ENCODE results near the gene ZNF414. TPM values are rescaled to one million over a fixed set of nuclear protein-coding genes. Genes with fewer than 3 reads are reported as not detected.

Gene ZNF414
- total RNA-seq, 1 donor from 2014 or later: 189 TPM

DNA sequence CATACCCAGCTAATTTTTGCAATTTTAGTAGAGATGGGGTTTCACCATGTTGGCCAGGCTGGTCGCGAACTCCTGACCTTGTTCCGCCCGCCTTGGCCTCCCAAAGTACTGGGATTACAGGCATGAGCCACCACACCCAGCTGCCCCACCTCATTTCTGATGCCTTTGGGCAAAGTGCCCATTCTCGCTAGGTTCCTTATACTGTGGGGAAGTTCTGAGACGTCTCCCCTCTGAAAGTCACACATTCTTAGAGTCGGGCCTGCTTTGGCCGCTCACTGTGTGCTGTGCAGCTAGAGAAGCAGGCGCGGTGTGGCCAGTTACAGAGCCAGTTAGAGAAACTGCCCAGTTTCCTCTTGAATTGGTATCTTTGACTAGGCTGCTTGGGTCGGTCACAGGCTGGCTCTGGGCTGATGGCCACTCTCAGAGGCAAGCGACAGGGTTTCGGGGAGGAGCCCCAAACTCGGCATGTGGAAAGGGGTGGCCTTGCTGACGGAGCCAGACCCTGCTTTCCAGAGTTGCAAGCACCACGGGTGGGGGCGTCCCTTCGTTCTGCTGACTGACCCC is 29.6 kb downstream of the ZNF414 start:
- H3K4me1 ChIP-seq: no peaks in the 10 kb centered on the region
- no peak overlapping the region for H3K27ac ChIP-seq

DNA sequence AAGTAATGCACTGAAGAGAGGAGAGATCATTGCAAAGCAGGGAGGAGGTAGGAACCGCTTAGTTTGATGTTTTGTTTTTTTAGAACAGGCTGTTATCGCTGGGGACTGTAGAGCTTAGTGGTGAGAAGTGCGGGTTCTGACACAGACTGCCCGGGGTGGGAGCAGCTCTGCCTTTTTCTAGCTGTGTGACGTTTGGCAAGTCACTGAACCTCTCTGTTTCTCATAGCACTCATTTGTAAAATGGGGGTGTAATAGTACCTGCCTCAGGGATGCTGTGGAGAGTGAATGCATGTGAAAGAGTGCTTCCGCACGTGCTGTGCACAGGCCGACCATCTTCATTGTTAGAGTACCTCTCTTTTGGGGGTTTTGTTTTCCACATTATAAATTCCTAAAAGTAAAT is 30.8 kb downstream of the ZNF414 start:
- Histone ChIP-seq H3K36me3 (peaks cover 68 to 75% of the 10 kb centered on the region in 2 donors), H3K27me3 (no peaks in the 10 kb centered on the region), H3K27ac (no peak overlapping the region), H3K4me3 (no peak overlapping the region), H3K4me1 (no peaks in the 10 kb centered on the region), H3K9me3 (no peaks in the 10 kb centered on the region)
- intact Hi-C loops (cut with DNase I): no loop called here
- no peak for DNase-seq (ENCODE audit: low spot score in 2 of 2)
- TF ChIP-seq, protein P1, sequence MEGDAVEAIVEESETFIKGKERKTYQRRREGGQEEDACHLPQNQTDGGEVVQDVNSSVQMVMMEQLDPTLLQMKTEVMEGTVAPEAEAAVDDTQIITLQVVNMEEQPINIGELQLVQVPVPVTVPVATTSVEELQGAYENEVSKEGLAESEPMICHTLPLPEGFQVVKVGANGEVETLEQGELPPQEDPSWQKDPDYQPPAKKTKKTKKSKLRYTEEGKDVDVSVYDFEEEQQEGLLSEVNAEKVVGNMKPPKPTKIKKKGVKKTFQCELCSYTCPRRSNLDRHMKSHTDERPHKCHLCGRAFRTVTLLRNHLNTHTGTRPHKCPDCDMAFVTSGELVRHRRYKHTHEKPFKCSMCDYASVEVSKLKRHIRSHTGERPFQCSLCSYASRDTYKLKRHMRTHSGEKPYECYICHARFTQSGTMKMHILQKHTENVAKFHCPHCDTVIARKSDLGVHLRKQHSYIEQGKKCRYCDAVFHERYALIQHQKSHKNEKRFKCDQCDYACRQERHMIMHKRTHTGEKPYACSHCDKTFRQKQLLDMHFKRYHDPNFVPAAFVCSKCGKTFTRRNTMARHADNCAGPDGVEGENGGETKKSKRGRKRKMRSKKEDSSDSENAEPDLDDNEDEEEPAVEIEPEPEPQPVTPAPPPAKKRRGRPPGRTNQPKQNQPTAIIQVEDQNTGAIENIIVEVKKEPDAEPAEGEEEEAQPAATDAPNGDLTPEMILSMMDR (IDR thresholded peaks at IDR 0.05): no peak

More for the DNA sequence above, 29.6 kb downstream of the ZNF414 start:
- DNase-seq (ENCODE audit: low spot score in 2 of 2): peak in 1 of 2 donors; percentile 26
- peaks cover 74 to 80% of the 10 kb centered on the region in 2 donors for H3K36me3 ChIP-seq
- no peaks in the 10 kb centered on the region for H3K9me3 ChIP-seq
- H3K4me3 ChIP-seq: no peak overlapping the region
- intact Hi-C loops (cut with DNase I): no loop called here
- no peaks in the 10 kb centered on the region for H3K27me3 ChIP-seq
- TF ChIP-seq, protein P1 (IDR thresholded peaks at IDR 0.05): no peak

DNA sequence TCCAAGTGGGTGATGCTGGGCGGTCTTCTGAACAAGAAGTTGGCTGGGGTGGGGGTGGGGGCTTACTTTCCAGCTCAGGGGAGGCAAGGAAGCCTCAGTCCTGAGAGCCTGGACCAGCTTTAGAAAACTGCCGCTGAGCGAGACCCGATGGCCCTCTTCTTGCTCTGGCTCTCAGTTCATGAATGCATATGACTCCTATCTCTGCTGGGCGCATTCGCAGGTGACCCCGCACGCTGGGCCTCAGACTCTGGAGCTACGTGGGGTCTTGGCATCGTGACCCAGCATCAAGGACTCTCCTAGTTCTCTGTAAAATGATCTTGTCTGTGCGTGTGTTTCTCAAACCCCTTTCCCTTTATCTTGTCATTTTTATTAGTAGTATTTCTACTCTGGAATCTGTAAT is 31.3 kb downstream of the ZNF414 start:
- Histone ChIP-seq H3K4me3 (no peak overlapping the region), H3K27me3 (no peaks in the 10 kb centered on the region), H3K9me3 (no peaks in the 10 kb centered on the region), H3K4me1 (no peaks in the 10 kb centered on the region), H3K36me3 (peaks cover 63 to 75% of the 10 kb centered on the region in 2 donors), H3K27ac (no peak overlapping the region)
- TF ChIP-seq, protein P1 (IDR thresholded peaks at IDR 0.05): no peak
- no peak for DNase-seq (ENCODE audit: low spot score in 2 of 2)
- intact Hi-C loops (cut with DNase I): no loop called here

DNA sequence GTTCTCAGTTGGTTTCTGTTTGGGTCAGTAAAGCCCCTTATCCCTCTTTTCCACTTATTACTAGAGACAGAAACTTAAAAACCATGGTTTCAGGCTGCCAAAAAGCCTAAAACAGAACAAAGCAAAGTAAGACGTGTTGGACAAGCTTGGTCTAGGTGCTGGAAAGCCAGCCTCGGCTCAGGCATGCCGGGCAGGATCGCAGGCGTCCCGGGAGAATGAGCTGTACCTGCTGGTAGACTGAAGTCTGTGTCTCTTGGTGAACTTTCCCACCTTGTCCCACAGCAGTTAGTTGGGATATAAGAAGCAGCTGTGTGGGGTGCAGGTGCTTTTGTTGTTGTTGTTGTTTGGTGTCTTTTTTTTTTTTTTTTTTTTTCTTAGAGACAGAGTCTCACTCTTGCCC is 32.4 kb downstream of the ZNF414 start:
- Histone ChIP-seq H3K9me3 (no peaks in the 10 kb centered on the region), H3K4me1 (no peaks in the 10 kb centered on the region), H3K27me3 (no peaks in the 10 kb centered on the region), H3K36me3 (peaks cover 57 to 74% of the 10 kb centered on the region in 2 donors), H3K4me3 (no peak overlapping the region), H3K27ac (no peak overlapping the region)
- no peak for DNase-seq (ENCODE audit: low spot score in 2 of 2)
- intact Hi-C loops (cut with DNase I): no loop called here
- TF ChIP-seq, protein P1 (IDR thresholded peaks at IDR 0.05): no peak

DNA sequence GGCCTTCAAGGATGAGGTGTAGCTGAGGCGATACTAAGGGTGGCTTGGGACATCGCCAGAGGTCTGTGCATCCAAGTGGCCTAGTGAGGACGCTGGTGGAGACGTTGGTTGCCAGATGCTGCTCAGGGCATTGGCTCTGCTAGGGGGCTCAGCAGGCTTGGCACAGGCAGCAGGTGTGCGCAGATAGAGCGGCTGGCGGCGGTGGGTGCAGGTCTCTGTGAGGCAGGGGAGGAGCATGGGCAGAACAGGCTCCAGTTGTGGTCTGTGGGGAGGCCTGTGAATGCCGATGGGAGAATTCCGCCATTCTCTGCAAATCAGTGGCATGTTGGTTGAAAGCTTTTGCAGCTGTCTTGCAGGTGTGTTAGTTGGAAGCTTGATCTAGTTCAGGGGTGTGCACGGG is 32.8 kb downstream of the ZNF414 start:
- no peak overlapping the region for H3K27ac ChIP-seq
- H3K27me3 ChIP-seq: no peaks in the 10 kb centered on the region
- no peaks in the 10 kb centered on the region for H3K9me3 ChIP-seq
- H3K4me3 ChIP-seq: no peak overlapping the region
- no peak for DNase-seq (ENCODE audit: low spot score in 2 of 2)
- H3K36me3 ChIP-seq: peaks cover 57 to 74% of the 10 kb centered on the region in 2 donors
- intact Hi-C loops (cut with DNase I): no loop called here
- TF ChIP-seq, protein P1 (IDR thresholded peaks at IDR 0.05): no peak
- no peaks in the 10 kb centered on the region for H3K4me1 ChIP-seq

DNA sequence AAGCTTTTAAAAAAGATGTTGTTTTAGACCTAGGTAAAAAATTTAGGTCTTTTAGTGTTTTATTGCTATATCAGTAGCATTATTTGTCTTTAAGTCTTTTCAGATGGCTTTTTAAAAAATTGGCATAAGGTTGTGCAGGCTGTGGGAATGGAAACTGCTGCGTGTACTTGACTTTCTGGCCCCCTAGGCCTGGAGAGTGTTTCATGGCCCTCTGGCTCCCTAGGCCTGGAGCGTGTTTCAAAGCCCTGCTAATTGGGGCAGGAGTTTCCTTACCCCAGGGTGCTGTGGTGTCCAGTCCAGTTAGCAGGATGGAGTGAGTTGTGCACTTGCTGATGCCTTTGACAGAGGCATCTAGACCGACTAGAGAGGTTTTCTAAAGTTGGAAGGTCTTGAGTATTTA is 35.4 kb downstream of the ZNF414 start:
- Histone ChIP-seq H3K9me3 (no peaks in the 10 kb centered on the region), H3K36me3 (peaks cover 51 to 72% of the 10 kb centered on the region in 2 donors), H3K4me3 (no peak overlapping the region), H3K27ac (peak overlapping the region in 1 of 2 donors; percentile 36), H3K27me3 (no peaks in the 10 kb centered on the region), H3K4me1 (no peaks in the 10 kb centered on the region)
- TF ChIP-seq, protein P1 (IDR thresholded peaks at IDR 0.05): no peak
- no peak for DNase-seq (ENCODE audit: low spot score in 2 of 2)
- intact Hi-C loops (cut with DNase I): no loop called here
